GM18868 (cell line): ENCODE measurements around the gene MCRS1.

ENCODE experiments used
- ATAC-seq: cut with Tn5 transposase; IDR thresholded peaks from one replicate; pipeline ENCODE4 v1.9.1; 2021; ENCODE audit warnings: mild to moderate bottlenecking, moderate library complexity; ENCODE audit not compliant: unreplicated experiment

The MCRS1 gene

DNA sequence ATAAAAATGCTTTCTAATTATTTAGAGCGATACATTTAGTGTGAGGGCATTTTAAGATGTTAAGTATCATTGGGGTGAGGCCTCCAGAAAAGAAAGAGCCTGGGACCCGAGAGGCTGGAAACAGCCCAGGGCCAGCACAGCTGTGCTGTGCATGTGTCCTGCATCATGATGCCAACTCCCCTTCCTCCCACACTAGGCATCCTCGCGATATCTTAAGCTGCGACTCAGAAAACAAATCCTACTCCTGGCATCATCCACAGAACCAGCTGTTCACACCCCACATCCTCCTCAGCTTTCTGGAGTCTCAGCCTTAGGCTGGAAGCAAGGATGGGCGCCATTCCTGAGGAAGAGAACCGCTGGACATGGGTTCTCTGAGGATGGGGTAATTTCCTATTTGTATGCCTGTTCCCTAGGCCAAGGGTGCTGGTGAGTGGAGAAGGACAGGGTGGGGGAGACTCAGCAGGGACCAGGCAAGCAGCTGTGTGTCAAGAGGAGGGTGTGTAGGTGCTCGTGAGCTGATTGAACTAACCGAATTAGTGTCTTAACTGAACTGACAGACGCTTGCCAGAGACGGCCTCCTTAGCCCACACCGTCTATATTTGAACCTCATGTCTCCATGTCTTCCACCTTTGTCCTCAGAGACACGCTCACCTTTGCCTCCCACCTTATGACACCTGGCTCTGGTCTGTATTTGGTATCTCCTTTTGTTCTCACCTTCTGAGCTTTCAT lies 15.6 kb upstream of the MCRS1 start:
- ATAC-seq, result no peak

DNA sequence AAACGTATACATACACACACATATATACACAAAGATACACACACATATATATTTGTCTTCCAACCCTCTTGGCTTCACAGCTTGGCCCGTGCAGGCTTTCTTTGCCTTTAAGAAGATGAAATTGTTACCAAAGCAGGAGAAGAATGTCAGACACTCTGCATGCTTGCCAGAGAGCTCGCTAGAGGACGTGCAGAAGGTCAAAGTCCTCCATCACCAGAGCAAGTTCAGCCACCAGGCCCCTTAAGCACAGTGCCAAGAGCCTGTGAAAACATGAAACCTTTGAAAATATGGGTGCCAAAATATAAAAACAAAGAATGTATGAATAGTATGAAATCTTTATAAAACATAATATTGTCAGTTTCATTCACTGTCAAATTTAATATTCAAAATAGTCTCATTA lies 14.9 kb upstream of the MCRS1 start:
- ATAC-seq, result no peak

DNA sequence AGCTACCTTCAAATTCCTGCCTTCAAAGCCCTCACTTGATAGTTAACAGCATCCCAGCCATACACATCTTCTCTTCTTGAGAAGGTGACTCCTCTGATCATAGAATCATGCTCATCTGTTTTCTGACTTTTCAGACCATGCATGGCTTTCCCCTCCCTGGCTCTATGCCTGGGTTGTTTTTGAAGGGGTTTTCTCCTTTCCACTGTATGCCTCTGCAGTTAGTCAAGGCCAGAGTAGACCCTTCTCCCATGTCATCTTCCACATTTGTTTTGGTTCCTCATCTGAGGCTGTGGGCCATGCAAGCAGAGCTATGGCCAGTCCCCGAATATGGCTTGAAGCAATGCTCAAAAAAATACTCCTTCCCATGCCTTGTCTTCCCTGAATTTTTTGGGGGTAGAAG lies 14.3 kb upstream of the MCRS1 start:
- ATAC-seq, result peak; percentile 71

DNA sequence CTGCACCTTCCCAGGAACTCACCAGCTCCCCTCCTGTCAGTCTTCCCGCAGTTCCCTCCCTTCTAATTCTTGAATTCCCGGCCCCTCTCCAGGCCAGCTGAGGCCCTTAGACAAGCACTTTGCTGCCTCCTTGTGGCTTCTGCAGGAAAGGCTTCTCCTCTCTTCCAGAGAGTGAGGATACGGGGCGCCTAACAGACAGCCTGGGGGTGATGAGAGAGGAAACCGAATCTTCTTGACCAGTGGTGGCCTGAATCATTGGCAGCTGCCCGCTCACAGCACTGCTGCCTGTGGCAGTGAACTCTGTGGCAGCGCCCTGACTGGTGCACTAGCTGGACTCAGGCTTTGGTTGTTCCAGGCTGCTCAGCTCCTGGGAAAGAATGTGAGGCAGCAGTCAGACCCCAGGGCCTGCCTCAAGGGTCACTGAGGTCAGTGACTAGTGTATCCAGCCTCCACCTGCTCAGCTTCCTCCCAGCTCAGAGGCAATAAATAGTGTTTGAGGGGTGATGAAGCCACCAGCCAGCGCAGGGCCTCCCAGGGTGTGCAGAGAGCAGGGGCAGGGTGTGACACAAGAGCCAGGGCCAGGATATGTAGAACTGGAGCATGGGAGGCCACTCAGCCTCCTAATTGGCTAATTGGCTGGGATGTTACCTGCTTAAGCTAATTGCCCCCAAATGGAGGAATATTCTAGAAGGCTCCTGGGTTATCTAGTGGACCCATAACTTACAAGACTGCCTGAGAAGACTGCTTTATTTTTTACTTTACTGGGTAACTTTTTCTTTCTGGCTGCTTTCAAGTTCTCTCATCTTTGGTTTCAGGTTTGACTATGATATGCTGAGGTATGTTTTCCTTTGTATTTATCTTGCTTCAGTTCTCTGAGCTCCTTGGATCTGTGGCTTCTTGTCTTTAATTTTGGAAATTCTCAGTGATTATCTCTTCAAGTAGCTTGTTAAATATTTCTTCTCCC lies 12.9 kb upstream of the MCRS1 start:
- no peak for ATAC-seq

DNA sequence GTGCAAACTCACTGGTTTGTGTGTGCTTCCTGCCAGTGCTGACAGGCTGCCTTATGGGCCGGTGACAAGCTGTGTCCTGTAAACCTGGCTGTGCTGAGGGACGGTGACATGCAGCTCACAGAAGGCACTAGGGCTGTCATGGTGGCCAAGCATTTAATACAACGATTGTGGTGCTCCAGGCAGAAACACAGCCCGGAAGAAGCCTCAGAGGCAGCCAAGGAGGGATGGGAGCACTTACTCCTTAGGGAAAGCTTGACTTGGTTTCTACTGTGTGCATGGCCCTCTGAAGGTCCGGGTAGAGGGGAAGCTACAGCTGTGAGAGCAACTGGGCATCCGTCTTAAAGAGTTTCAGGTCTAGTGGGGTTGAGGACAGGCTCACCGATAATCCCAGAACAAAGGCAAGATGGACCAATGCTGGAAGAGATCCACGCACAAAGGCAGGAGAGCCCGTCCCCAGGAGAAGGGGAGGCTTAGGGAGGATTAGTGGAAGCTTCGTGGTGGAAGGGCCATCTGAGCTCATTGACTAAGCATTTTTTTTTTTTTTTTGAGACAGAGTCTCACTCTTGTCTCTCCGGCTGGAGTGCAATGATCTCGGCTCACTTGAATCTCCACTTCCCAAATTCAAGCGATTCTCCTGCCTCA lies 10.7 kb upstream of the MCRS1 start:
- ATAC-seq, result no peak

DNA sequence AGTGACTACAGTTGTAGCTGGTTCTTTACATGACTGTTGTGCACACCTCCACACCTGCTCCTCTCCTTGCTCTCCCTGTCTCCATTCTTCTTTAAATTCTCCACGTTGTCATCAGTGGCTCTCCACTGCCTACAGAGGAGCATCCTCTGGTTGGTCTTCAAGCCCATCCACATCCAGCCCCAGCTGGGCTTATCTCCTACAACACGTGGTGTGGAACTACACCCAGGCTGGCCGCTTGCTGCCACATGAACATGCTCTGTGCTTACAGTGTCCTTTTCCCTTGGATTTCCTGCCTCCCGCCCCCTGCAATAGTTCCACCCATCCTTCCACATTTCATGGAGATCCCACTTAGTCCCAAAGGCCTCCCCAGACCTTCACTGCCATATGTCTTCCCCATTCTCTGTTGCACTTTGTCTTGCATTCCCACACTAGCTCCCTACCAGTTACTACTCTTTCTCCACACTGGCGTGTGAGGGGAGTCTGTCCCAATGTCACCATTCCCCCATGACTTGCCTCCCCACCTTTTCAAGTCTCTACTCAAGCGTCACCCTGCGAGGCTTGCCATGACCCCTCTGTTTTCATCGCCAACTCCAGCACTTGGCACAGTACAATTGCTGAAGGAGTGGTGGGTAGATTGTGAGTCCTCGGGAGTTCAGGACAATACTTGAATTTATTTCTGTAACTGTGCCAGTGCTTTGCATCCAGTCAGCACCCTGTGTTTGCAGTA lies 9.8 kb upstream of the MCRS1 start:
- ATAC-seq, result no peak

DNA sequence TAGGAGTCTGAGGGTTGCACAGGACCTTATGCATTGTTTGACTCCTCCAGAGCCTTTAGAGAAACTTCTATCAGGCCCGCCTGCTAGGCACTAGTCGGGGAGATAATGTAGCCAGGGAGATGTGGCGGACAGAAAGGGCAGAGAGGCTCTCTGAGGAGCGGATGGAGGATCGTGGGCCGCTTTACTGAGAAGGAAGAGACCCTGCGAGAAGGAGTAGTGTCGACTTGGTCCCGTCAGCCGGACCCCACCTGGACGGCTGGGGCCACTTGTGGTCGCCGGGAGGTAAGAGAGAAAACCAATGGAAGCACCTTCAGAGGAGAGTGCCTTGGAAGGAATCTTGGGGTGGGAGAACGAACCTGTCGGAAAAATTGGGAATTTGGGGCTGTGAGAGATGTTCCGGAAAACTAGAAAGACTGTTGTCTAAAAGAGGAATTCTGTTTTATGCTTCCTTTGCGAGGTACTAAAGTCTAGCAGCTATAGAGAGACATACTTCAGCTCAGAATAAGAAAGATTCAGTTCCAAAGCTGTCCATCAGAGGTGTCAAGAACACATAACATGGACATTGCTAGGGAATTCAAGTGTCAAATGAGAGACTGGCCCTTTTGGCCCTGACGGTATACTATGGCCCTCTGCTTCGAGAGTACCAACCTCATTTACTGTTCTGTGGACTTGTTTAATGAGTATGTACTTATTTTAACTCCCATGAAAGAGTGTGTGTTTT lies 660 bp upstream of the MCRS1 start:
- ATAC-seq, result peak; percentile 28

DNA sequence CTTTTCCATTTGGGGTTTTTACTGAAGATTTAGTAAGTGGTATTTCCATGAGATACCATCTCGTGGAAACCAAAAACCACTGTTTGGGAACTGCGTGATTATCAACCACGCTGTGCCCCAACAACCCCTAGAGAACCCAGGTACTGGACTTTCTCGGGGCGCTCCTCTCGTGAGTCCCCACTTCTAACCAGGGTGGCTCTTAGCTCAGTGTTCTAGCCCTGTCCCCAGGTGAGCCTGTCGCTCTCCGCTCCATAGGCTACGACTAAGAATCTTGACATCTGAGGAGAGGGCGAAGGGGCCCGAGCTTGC lies 686 bp downstream of the MCRS1 start:
- ATAC-seq, result peak; percentile 10

DNA sequence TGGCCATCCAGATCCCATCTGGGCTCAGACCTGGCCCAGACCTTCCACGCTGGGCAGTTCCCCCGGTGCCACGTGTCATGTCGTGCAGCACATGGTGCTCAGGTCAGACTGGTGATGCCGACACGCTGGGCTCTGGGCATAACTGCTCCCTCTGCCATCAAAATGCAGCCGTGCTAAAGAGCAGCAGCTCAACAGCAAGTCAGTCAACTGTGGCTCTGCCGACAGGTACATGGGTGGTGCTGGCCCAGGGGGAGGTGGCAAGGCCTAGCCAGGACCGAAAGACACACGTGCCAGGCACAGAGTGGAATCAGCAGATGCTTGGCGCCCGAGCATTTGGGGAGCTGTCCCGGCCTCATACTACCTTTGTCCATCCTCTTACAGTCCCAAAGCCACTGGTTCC lies 1.6 kb downstream of the MCRS1 start:
- no peak for ATAC-seq

DNA sequence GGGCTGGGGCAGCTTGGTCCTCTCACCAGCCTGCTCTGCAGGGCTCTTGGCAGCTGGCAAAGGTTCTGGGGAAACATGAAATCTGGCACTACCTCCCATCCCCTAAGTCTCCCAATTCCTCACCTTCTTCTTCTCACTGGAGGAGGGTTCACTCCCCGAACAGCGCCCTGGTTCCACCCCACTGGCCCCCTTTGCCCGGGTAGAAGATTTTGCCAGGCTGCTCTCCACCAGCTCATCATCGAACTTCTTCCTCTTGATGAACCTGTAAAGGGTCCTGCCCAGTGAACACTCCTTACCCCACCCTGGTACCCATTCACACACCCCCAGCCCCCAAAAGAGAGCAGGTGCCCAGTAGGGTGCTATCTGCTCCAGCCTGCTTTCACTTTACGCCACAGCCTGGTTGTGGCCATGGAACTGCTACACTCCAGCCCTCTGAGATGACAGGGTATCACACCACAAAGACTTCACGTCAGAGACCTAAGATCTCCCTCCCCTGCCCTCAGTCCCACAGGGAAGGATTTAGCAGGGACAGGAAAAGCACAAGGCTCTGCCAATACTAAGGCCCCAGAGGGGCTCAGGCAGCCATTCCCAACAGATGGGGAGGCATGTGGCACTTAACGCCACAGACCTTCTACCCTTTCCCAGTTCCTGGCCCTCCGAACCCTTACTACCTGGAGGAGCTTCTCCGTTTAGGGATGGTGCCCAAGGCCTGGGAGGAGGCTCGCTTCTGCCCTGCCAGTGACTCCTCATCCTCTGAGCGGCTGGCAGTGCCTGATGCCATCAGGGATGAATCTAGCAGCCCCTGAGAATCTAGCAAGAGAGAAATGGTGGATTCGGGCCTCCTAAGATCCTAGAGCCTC lies 2.3 kb downstream of the MCRS1 start:
- ATAC-seq, result no peak

DNA sequence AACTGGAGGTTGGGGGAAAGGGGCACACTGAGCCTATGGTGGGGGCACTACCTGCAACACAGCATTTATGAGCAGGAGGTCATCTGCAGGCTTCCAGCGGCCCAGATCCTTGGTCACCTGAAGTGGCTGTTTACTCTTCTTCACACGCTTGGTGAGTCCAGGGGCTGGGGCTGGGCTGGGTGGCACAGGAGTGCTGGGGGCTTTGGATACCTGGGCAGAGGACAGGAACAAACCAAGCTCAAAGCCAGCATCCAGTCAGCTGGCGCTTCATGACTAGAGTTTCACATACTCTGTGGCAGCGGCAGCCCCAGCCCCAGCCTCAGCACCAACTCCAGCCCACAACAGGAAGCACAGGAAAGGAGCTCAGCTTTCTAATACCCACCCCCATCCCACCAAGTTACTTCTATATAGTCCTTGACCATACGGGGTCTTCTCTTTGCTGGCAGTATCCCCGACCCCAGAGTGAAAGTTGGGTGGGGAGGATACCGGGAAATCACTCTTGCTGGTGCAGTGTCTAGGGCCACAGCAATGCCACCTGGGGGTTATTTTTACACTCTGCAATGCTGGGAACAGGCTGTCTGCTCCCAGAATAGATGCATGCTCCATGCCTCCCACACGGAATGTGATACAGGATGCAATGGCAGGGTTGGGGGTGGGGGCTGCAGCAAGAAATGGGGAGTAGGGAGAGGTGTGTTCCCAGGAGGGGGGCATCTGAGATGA lies 3.1 kb downstream of the MCRS1 start:
- no peak for ATAC-seq

DNA sequence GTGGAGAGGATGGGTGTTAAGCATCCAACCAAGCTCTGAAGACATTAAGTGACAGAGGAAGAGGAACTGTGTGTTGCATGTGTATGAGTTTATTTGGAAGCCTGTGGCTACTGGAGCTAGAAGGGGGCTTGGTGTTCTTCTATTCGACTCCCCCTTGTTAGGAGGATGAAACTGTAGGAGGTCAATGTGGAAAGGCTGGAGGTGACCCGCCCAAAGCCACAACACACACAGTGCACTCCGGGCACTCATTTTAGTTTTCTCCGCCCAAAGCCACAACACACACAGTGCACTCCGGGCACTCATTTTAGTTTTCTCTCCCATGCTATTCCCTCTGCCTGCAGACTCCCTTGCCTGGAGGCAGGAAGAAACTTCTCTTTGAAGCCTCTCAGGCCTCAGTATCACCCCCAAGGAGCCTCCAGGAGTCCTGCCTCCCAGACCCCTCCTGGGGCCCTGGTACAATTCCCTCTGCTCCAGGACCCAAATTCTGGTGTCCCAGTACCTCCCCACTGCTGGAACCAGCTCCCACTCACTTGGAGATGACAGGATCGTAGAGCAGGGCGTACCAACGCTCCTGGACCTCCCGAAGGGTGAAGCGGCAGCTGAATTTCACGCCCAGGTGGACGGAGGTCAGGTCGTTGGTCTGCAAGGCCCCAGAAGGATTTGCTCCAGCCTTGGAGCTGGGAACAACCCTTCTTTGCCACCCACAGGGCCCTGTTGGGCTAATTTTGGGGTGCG lies 3.8 kb downstream of the MCRS1 start:
- ATAC-seq, result no peak

DNA sequence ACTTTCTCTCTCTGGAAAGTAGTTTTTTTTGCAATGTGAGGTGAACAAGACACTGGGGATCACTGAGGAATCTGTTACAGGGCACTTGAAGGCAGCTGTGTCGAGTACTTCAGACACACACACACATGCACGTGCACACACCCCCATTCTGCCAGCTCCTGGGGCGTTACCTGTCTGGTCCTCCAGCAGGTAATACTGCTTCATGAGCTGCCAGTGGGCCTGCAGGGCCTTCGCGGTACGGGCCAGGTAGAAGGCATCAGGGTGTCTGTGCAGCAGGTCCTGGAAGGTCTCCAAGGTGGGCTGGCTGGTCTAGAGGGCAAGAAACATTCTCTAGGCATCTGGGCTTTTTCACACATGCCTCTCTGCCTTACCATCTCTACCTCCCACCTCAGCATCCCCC lies 5.1 kb downstream of the MCRS1 start:
- no peak for ATAC-seq

DNA sequence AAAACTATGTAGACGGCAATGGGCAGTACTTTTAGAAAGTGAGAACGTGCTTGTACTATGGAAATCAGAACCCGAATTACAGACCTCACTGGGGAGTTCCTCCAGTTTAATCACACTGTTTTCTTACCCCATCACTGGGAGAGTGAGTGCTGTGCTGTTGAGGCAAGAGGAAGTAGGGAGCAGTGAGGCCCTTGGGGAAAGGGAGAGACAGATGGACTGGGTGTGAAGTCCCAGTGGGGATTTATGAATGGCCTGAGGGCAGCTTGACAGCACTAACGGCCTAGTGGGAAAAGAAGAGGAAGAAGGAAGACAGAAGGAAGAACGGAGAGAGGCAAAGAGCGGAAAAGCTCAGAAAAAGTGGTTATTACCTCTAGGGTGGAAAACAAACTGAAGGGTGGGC lies 5.7 kb downstream of the MCRS1 start:
- no peak for ATAC-seq

DNA sequence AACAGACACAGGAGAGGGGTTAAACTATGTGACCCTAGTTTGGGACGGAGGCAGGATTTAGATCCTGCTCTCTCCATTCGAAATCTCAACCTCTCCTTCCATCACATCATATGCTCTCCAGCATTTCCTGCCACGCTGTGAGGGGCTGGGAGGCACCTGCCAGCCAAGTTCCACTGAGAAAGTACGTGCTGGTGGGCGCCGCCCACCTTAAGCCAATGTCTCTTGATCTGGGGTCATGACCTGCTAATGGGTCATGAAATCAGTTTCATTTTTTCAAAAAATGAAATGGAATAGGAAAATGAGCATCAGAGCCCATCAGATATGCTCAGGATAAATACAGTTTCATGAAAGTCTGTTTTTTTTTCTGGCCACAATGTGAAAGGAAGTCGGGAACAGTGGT lies 7.2 kb downstream of the MCRS1 start:
- no peak for ATAC-seq

DNA sequence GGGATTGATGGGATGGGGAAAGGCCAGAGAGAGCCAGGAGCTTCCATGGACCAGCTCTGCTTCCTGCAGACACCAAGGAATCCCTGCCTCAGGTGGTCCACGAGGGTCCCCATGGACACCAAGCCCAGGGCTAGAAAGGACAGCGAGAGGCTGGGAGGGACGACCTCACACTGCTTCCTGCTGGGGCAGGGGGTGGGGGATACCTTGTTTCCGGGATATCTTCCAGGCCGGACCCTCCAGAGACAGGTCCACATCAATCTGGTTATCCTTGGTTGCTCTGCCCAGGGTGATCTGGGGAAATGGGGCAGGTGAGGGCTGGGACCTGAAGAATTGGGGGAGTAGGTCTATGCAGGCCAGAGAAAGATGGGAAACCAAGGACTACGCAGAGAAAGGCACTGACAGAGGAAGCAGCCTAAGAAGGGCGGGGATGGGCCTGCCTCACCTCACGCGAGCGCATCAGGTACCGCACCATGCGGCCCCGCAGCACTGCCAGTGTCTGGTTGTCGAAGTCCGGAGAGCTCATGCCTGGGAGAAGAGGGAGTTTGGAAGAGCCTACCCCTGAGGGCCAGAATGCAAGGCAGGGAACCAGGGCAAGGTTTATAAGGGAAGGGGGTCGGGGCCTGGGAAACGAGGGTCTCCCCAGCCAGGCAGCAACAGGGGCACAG lies 8.8 kb downstream of the MCRS1 start:
- no peak for ATAC-seq

DNA sequence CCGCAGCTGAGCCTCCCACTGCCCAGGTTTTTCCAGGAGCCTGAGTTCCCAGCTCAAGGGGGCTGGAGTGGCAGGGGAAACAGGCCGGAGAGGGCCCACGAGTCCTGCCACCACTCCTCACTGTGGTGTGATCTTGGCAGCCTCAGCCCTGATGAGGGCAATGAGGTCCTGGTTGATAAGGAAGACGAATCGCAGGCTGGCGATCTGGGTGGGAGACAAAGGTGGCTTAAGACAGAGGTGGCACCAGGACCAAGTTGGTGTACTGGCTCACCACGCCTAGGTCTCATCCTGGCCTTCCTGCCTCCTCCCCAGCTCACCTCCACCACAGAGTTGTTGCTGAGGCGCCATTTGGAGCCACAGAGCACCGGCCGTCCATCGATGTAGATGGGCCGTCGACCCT lies 9.4 kb downstream of the MCRS1 start:
- ATAC-seq, result no peak

DNA sequence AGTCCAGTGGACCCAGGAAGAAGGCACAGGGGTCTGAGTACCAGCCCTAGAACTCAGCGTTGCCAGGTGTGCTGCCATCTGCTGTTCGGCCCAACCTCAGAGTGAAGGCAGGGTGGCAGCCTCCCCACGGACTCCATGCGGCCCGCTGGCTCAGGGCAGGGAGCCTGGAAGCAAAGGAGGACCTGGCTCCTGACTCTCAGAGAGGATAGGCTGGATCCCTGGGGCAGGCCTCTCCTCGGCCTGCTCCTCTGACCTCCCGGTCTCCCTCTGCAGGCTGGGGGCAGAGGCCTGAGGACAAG lies 10.1 kb downstream of the MCRS1 start:
- no peak for ATAC-seq
